ENCODE measurements around the gene TNRC6B.

Gene TNRC6B

GRCh38 chr22:40247976-40248375 lies 70.3 kb downstream of the TNRC6B start:
- H3K27me3 ChIP-seq (ENCODE audit: insufficient read depth, poor library complexity, severe bottlenecking): no peaks in the 10 kb centered on the region
- no peak overlapping the region for H3K27ac ChIP-seq (replicated peaks)
- no peak for DNase-seq (ENCODE audit: low read depth in 1 of 2, low spot score in 1 of 2)
- TF ChIP-seq GABPA (IDR thresholded peaks at IDR 0.05; ENCODE audit: low read depth) (no peak), SPI1 (IDR thresholded peaks at IDR 0.05; ENCODE audit: borderline replicate concordance, low read depth) (no peak), POLR2AphosphoS5 (IDR thresholded peaks at IDR 0.05; ENCODE audit: low read depth) (no peak), CTCF (IDR thresholded peaks at IDR 0.05; ENCODE audit: insufficient read depth, low read length) (no peak), REST (IDR thresholded peaks at IDR 0.05; ENCODE audit: insufficient replicate concordance, low read depth) (no peak)
- no peak overlapping the region for H3K4me3 ChIP-seq (replicated peaks; ENCODE audit: insufficient read depth, low read length)

- Histone ChIP-seq H3K4me3 (replicated peaks; ENCODE audit: insufficient read depth, low read length) (no peak overlapping the region), H3K27me3 (ENCODE audit: insufficient read depth, poor library complexity, severe bottlenecking) (no peaks in the 10 kb centered on the region), H3K27ac (replicated peaks) (no peak overlapping the region)
- TF ChIP-seq POLR2AphosphoS5 (IDR thresholded peaks at IDR 0.05; ENCODE audit: low read depth) (no peak), CTCF (IDR thresholded peaks at IDR 0.05; ENCODE audit: insufficient read depth, low read length) (no peak), GABPA (IDR thresholded peaks at IDR 0.05; ENCODE audit: low read depth) (no peak), REST (IDR thresholded peaks at IDR 0.05; ENCODE audit: insufficient replicate concordance, low read depth) (no peak), SPI1 (IDR thresholded peaks at IDR 0.05; ENCODE audit: borderline replicate concordance, low read depth) (no peak)
- DNase-seq (ENCODE audit: low read depth in 1 of 2, low spot score in 1 of 2): no peak
Observed at GRCh38 chr22:40249286-40249685, 71.6 kb downstream of the TNRC6B start.

GRCh38 chr22:40250608-40251007 lies 72.9 kb downstream of the TNRC6B start:
- no peak for DNase-seq (ENCODE audit: low read depth in 1 of 2, low spot score in 1 of 2)
- H3K4me3 ChIP-seq (replicated peaks; ENCODE audit: insufficient read depth, low read length): no peak overlapping the region
- TF ChIP-seq SPI1 (IDR thresholded peaks at IDR 0.05; ENCODE audit: borderline replicate concordance, low read depth) (no peak), CTCF (IDR thresholded peaks at IDR 0.05; ENCODE audit: insufficient read depth, low read length) (no peak), POLR2AphosphoS5 (IDR thresholded peaks at IDR 0.05; ENCODE audit: low read depth) (no peak), GABPA (IDR thresholded peaks at IDR 0.05; ENCODE audit: low read depth) (no peak), REST (IDR thresholded peaks at IDR 0.05; ENCODE audit: insufficient replicate concordance, low read depth) (no peak)
- H3K27ac ChIP-seq (replicated peaks): no peak overlapping the region
- H3K27me3 ChIP-seq (ENCODE audit: insufficient read depth, poor library complexity, severe bottlenecking): no peaks in the 10 kb centered on the region

All from HL-60 (cell line).